HT-29 (cell line): ENCODE results near the gene PEAK3. TPM values are rescaled to one million over a fixed set of nuclear protein-coding genes. Genes with fewer than 3 reads are reported as not detected.

Experiments used
- DNase-seq: peaks from one replicate; pipeline ENCODE4 v3.0.0-alpha.2; 2015; ENCODE audit warnings: low spot score
- total RNA-seq: library from RNA; depleted of rRNA; stranded (reverse); fragments of >200 nt; shearing (Covaris generic); gene quantifications from 2 replicates; pipeline ENCODE4 v1.2.3, GENCODE V29; 2014

Gene PEAK3
- total RNA-seq, 1 experiment from 2014 or later = not detected

GRCh38 chr19:2250766-2251105 lies 31.2 kb downstream of the PEAK3 start:
- DNase-seq = no peak

GRCh38 chr19:2249880-2250765 lies 31.9 kb downstream of the PEAK3 start:
- no peak for DNase-seq

GRCh38 chr19:2249010-2249866 lies 32.7 kb downstream of the PEAK3 start, which contains the start of gene AMH:
Gene AMH, plus strand, starts transcription at chr19:2249323. Its CDS starts 10 bp downstream, at chr19:2249333.
- peak; percentile 13 for DNase-seq

GRCh38 chr19:2248136-2249009 lies 33.6 kb downstream of the PEAK3 start:
- DNase-seq = no peak

- no peak for DNase-seq
Observed at GRCh38 chr19:2247433-2248101, 34.4 kb downstream of the PEAK3 start.

- DNase-seq = peak; percentile 21
Observed at GRCh38 chr19:2246801-2247361, 35.1 kb downstream of the PEAK3 start.

- DNase-seq = no peak
Observed at GRCh38 chr19:2246014-2246620, 35.9 kb downstream of the PEAK3 start.

GRCh38 chr19:2245273-2245672 lies 36.7 kb downstream of the PEAK3 start:
- DNase-seq = no peak

GRCh38 chr19:2244486-2244885 lies 37.5 kb downstream of the PEAK3 start:
- no peak for DNase-seq

- no peak for DNase-seq
Observed at GRCh38 chr19:2244125-2244411, 37.9 kb downstream of the PEAK3 start.

- DNase-seq = peak; percentile 39
Observed at GRCh38 chr19:2243274-2244124, 38.5 kb downstream of the PEAK3 start.

- DNase-seq = no peak
Observed at GRCh38 chr19:2242816-2243215, 39.2 kb downstream of the PEAK3 start.

GRCh38 chr19:2242092-2242537 lies 39.9 kb downstream of the PEAK3 start:
- DNase-seq = peak; percentile 13

GRCh38 chr19:2240881-2241760 lies 40.9 kb downstream of the PEAK3 start:
- DNase-seq = peak; percentile 45

- DNase-seq = peak; percentile 44
Observed at GRCh38 chr19:2239771-2240770, 41.9 kb downstream of the PEAK3 start.

- no peak for DNase-seq
Observed at GRCh38 chr19:2239173-2239572, 42.8 kb downstream of the PEAK3 start.

GRCh38 chr19:2237869-2238153 lies 44.2 kb downstream of the PEAK3 start:
- DNase-seq = no peak
